K562 (cell line): ENCODE measurements around the gene PAXIP1. TPM values are rescaled to one million over a fixed set of nuclear protein-coding genes. Genes with fewer than 3 reads are reported as not detected.

Experiments used
- C11orf30 ChIP-seq: fragments of 450-650 bp; IDR thresholded peaks from 2 replicates; pipeline ENCODE4 v1.6.1; 2016; ENCODE audit warnings: low read depth, mild to moderate bottlenecking
- polyA plus RNA-seq, 8 experiments: library from polyadenylated mRNA; depleted of rRNA in 4 of 8; stranded (reverse) in 5 of 8; unstranded in 3 of 8; fragments of >200 nt; fragmentation: Nextera tagmentation in 2 of 8; fragmentation: Illumina TruSeq in 1 of 8; extraction: Ambion mirVana in 2 of 8; extraction: Trizol in 1 of 8; gene quantifications; 2 replicates each; pipeline versions ENCODE4 v1.2.1 to v1.2.3, GENCODE V29; 2011 to 2014; ENCODE audit warnings: inconsistent platforms in 1 of 8, missing spikeins in 1 of 8
- total RNA-seq, 7 experiments: library from RNA; depleted of rRNA in 6 of 7; stranded (reverse); fragments of >200 nt in 6 of 7; fragmentation: Illumina TruSeq in 2 of 7; extraction: Trizol in 2 of 7; gene quantifications; 2 replicates each; pipeline versions ENCODE4 v1.2.1 to v1.2.3, GENCODE V29; 2011 to 2021; ENCODE audit warnings: low replicate concordance in 1 of 7
- TF ChIP-seq, protein P1 (sequence below), 2 experiments: fragments of 450-650 bp; IDR thresholded peaks; 2 replicates each; pipeline ENCODE4 v1.6.1; 2016; ENCODE audit warnings: mild to moderate bottlenecking in 2 of 2, borderline replicate concordance in 1 of 2, low read depth in 1 of 2, moderate library complexity in 1 of 2

Gene PAXIP1
- total and polyA plus RNA-seq, 9 of the 15 experiments (the other 6 are each of a cell fraction or from before 2014, with no cell fraction given), result 9.7 to 37.9 (median 28.4) TPM

DNA sequence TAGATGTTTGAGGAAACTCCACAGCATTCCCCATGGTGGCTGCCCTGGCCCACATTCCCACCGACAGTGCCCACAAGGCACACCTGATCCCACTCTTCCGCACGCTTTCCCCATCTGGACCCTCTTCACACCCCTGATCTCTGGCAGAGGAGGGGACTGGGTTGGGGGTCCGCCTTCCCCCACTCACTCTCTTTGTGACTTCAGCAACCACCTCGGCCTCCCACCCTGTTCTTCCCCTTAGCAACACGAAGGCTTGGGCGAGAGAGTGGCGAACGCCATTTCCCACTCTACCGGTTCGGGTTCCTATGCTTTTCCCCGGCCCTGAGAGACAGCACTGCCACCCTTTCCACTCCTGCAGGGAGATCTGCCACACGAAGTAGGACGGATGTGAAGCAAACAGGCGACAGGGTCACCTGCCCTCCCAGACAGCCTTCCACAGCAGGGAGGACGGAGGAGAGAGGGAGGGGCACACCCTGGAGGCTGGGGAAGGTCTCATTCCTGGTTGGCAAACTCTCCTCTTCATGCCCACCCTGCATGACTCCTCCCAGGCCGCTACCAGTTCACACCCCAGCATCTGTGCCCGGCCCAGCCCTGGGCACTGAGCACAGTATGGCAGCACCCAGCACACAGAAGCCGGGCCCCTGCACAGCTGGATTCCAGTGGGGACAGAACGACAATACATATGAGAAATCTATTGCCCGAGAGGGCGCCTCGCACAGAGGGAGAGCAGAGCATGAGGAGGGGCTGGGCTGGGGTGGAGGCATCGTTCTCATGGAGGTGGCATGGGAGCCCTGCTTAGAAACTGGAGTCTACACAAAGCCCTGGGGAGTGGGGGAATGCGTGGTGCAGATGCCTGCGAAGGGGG, 93.5 kb downstream of the PAXIP1 start (continued):
- TF ChIP-seq, protein P1, sequence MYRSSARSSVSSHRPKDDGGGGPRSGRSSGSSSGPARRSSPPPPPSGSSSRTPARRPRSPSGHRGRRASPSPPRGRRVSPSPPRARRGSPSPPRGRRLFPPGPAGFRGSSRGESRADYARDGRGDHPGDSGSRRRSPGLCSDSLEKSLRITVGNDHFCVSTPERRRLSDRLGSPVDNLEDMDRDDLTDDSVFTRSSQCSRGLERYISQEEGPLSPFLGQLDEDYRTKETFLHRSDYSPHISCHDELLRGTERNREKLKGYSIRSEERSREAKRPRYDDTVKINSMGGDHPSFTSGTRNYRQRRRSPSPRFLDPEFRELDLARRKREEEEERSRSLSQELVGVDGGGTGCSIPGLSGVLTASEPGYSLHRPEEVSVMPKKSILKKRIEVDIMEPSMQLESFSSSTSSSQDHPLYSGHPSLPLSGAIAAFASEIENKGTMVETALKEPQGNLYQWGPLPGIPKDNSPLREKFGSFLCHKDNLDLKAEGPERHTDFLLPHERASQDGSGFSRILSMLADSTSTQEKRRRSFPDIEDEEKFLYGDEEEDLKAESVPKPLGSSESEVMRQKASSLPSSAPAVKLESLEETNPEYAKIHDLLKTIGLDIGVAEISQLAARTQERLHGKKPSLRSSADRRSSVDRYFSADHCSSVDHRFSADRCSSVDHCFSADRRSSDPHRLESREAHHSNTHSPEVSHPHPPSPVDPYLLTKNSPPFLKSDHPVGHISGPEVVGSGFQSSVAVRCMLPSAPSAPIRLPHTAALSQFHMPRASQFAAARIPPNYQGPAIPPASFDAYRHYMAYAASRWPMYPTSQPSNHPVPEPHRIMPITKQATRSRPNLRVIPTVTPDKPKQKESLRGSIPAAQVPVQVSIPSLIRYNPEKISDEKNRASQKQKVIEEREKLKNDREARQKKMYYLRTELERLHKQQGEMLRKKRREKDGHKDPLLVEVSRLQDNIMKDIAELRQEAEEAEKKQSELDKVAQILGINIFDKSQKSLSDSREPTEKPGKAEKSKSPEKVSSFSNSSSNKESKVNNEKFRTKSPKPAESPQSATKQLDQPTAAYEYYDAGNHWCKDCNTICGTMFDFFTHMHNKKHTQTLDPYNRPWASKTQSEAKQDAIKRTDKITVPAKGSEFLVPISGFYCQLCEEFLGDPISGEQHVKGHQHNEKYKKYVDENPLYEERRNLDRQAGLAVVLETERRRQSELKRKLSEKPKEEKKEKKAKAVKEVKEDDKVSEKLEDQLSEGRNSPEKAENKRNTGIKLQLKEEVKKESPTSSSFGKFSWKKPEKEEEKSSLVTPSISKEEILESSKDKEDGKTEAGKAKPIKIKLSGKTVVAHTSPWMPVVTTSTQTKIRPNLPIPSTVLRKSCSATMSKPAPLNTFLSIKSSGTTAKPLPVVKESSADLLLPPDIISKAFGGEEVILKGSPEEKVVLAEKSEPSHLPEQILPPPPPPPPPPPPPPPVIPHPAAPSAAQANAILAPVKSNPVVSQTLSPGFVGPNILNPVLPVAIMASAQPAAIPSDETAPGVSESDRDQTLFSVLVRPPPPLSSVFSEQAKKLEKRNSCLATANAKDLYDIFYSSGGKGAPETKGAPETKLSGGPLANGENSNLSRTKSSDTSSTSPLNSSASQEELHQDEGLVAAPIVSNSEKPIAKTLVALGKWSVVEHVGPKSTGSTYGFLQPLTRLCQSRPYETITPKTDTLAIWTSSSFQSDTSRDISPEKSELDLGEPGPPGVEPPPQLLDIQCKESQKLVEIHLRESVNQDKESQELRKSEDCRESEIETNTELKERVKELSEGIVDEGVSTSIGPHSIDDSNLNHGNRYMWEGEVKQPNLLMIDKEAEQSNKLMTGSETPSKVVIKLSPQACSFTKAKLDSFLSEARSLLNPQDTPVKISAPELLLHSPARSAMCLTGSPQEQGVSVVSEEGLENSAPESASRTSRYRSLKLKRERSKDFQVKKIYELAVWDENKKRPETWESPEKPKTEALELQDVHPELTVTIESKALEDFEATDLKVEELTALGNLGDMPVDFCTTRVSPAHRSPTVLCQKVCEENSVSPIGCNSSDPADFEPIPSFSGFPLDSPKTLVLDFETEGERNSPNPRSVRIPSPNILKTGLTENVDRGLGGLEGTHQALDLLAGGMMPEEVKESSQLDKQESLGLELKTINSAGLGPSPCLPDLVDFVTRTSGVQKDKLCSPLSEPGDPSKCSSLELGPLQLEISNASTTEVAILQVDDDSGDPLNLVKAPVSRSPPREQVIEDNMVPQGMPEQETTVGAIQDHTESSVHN (IDR thresholded peaks at IDR 0.05; ENCODE audit: borderline replicate concordance in 1 of 2, low read depth in 1 of 2), result no peak
- no peak for TF ChIP-seq C11orf30
- TF ChIP-seq, all 486 proteins: peak for 0
